DMS 273 (cell line): ENCODE results near the gene PKNOX1.
"Not testable (repeated sequence)": the region's sequence is repeated elsewhere in the genome, so short reads cannot be mapped to it uniquely, and the experiment has no call there.

Experiments used
- DNase-seq: peaks from one replicate; lab custom pipeline; 2025; ENCODE audit not compliant: unreplicated experiment; lab: John Stamatoyannopoulos, UW

The PKNOX1 gene, protein sequence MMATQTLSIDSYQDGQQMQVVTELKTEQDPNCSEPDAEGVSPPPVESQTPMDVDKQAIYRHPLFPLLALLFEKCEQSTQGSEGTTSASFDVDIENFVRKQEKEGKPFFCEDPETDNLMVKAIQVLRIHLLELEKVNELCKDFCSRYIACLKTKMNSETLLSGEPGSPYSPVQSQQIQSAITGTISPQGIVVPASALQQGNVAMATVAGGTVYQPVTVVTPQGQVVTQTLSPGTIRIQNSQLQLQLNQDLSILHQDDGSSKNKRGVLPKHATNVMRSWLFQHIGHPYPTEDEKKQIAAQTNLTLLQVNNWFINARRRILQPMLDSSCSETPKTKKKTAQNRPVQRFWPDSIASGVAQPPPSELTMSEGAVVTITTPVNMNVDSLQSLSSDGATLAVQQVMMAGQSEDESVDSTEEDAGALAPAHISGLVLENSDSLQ

DNA sequence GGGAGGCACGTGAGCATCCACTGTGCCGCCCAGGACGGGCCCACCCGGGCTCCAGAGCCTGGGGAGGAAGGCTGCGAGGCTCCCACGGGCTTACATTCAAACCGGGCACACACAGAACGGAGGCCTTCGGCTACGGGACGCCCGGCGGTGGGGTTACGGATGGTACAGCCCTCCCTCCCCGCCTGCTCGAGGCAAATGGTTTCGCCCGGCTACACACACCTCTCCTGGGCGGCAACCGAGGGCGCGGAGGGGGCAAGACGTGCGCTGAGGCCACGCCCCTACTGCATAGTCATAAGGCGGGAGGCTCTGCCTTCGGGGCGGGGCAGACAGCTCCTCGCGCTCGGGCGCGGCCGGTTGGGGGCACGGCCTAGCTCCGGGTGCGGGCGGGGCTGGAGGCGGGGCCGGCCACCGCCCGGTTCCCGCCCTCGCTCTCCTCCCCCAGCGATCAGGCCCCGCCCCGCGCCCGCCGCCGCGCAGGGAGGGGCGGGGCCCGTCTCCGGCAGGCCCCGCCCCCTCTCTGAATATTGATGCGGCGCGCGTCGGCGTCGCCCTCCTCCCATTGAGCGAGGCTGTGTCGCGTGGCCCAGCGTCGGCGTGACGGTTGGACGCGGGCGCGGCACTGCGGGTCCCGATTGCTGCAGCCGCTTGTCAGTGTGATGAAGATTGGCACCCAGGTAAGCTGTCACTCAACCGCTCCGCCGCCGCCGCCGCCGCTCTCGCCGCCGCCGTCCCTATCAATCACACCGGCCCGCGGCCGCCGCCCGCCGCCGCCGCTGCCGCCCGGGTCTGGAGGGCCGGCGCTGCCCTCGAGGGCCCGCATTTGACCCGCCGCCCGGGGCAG, at the start of gene PKNOX1:
TSS of gene PKNOX1 (plus strand) at position 572 of the 841 bp plus-strand sequence. CDS start 29,820 bp downstream, outside the sequence.
- DNase-seq, result peak; percentile 100

DNA sequence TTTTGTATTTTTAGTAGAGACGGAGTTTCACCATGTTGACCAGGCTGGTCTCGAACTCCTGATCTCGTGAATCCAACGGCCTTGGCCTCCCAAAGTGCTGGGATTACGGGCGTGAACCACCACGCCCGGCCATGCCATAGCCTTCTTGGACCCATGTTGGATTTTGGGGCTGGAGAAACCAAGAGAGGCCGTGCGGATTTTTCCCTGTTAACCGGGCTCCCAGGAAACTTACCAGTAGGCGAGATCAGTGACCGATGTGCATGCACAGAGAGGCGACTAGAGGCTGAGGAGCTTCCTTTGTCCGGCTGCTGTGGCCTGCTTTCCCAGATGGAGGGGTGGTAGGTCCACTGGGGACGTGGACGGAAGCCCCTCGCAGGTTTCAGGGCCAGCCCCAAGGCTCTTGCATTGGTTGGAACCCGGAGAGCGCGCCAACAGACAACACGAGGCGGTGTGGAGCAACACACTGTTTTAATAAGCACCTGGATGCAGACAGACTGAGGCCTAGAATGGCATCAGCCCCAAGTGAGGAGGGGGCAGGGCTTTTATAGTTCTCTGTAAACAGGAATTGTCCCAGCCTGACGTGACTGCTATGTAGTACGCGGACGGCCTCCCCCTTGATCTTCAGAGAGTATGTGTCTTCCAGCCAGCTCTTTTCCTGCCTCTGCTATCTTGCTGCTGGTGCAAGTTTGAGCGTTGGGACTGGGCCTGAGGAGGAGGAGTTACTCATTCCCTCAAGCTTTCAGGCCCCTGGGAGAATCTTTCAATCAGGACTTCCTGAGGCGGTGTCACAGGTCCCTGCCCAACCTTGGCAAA, 49.0 kb upstream of the PKNOX1 start, which contains the start of gene ERVH48-1:
TSS of gene ERVH48-1 (minus strand) at position 517 of the 813 bp plus-strand sequence. CDS start 6,624 bp downstream, outside the sequence.
- DNase-seq, result no peak

DNA sequence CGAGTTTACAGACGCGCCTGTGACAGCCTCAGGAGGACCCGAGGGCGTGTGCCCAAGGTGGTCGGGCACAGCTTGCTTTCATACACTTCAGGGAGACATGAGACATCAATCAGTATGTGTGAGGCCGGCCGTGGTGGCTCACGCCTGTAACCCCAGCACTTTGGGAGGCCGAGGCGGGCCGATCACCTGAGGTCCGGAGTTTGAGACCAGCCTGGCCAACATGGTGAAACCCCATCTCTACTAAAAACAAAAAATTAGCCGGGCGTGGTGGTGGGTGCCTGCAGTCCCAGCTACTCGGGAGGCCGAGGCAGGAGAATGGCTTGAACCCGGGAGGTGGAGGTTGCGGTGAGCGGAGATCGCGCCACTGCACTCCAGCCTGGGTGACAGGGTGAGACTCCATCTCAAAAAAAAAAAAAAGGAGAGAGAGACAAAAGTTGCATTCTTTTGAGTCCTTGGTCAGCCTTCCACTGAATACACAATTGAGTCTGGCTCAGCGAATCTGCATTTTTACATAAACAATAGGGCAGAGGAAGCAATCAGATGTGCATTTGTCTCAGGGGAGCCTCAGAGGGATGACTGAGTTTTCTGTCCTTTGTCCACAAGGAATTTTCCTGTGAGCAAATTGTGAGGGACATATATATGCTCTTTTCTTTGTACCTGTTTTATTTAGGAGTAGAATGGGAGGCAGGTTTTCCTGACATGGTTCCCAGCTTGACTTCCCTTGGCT, 46.7 kb upstream of the PKNOX1 start:
- not testable (repeated sequence) for DNase-seq

DNA sequence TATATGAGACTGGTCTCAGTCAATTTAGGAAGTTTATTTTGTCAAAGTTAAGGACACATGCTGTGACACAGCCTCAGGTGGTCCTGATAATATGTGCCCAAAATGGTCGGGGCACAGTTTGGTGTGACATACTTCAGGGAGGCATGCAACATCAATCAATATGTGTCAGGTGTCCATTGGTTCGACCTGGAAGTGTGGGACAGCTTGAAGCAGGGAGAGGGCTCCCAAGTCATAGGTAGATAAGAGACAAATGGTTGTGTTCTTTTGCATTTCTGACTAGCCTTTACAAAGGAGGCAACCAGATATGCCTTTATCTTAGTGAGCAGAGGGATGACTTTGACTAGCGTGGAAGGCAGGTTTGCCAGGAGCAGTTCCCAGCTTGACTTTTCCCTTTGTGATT, 44.4 kb upstream of the PKNOX1 start:
- DNase-seq, result no peak

DNA sequence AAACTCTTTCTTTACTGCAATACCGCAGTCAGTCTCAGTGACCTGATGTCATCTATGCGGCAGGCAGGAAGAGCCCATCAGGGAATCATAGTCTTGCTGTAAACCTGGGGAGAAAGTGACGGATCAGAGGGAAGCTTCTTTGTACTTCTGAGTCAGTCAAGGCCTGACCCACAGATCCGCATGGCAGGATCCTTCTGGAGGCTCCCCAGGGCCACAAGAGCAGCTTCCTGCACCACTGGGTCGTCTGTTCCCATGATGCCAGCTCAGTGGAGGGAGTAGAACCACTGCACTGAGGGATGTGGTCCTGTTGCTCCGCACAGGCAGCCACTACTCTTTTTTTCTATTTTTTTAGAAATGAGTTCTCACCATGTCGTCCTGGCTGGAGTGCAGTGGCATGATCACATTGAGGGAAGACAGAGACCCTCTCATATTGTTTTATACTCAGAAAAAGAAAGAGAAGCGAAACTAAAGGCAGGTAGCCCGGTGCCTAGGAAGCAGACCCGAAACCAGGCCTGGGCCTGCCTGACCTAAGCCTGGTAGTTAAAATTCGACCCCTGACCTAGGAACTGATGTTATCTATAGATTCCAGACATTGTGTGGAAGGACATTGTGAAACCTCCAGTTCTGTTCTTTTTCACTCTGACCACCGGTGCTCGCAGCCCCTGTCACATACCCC, 42.7 kb upstream of the PKNOX1 start:
- DNase-seq, result no peak

DNA sequence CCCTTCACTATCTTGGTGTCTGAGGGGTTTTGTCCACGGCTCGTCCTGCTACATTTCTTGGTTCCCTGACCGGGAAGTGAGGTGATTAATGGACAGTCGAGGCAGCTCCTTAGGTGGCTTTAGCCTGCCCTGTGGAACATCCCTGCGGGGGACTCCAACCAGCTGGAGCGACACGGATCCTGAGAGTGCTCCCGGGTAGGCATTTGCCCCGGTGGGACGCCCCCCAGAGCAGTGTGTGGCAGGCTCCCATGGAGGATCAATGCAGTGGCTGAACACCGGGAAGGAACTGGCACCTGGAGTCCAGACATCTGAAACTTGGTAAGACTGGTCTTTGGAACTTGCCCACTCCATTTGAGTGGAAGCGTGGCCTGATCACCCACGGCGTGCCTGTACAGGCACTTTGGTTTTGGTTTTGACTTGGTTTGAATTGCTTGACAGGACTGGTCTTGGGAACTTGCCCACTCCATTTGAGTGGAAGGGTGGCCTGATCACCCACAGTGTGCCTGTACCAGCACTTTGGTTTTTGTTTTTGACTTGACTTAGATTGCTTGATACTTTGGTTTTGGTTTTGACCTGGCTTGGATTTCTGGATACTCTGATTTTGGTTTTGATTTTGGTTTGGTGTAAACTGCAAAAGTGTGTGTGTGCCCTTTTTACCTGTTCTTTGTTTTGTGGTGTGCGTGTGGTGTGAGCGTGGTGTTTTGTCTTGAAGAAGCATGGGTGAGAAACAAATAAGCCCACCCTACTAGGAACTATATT, 41.8 kb upstream of the PKNOX1 start:
- not testable (repeated sequence) for DNase-seq

DNA sequence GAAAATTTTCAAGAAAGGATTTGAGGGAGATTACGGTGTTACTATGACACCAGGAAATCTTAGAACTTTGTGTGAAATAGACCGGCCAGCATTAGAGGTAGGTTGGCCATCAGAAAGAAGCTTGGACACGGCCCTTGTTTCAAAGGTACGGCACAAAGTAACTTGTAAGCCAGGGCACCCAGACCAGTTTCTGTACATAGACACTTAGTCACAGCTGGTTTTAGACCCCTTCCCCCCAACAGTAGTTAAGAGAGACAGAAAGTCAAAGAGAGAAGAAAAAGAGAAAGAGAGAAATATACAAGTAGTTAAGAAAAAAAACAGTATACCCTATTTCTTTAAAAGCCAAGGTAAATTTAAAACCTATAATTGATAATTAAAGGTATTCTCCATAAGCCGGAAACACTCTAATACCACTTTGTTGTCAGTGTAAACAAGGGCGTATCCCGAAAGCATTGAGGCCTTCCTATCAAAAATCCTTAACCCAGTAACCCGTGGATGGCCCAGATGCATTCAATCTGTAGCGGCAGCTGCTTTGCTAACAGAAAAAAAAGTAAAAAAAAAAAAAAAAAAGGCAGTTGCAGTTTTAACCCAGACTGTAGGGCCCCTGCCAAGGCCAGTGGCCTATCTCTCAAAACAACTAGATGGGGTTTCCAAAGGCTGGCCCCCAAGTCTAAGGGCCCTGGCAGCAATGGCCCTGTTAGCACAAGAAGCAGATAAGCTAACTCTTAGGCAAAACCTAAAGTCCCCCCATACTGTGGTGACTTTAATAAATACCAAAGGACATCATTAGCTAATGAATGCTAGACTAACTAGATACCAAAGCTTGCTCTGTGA, 41.0 kb upstream of the PKNOX1 start:
- DNase-seq, result not testable (repeated sequence)

DNA sequence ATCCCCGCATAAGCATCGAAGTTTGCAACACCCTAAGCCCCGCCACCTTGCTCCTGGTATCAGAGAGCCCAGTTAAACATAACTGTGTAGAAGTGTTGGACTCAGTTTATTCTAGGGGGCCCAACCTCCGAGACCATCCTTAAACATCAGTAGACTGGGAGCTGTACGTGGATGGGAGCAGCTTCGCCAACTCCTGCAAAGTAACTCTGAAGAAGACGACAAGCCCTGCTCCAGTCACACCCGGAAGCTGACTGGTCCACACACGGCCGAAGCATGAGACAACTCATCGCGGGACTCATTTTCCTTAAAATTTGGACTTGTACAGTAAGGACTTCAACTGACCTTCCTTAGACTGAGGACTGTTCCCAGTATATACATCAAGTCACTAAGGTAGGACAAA, 40.4 kb upstream of the PKNOX1 start:
- DNase-seq, result not testable (repeated sequence)

DNA sequence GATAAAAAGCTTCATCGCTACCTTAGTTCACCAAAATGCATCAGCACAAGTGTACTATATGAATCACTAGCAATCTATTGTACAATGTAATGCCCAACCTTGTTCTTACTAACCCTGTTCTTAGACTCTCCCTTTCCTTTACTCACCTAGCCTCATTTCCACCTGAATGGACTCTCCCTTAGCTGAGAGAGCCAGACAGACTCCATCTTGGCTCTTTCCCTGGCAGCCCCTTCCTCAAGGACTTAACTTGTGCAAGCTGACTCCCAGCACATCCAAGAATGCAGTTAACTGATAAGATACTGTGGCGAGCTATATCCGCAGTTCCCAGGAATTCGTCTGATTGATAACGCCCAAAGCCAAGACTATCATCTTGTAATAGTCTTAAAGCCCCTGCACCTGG, 38.0 kb upstream of the PKNOX1 start:
- DNase-seq, result not testable (repeated sequence)

DNA sequence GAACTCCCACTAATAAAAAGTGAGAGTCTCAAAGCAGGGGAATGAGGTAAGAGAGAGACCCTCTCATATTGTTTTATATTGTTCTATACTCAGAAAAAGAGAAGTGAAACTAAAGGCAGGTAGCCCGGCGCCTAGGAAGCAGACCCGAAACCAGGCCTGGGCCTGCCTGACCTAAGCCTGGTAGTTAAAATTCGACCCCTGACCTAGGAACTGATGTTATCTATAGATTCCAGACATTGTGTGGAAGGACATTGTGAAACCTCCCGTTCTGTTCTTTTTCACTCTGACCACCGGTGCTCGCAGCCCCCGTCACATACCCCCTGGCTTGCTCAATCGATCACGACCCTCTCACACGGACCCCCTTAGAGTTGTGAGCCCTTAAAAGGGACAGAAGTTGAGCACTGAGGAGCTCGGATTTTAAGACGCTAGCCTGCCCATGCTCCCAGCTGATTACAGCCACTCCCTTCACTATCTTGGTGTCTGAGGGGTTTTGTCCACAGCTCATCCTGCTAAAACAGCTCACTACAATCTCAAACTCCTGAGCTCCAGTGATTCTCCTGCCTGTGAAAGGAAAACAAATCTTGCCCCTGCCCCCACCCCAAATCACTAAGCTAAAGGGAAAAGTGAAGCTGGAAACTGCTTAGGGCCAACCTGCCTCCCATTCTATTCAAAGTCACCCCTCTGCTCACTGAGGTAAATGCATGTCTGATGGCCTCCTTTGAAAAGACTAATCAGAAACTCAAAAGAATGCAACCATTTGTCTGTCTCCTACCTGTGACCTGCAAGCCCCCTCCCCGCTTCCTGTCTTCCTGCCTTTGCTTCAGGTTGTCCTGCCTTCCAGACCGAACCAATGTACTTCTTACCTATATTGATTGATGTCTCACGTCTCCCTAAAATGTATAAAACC, 37.1 kb upstream of the PKNOX1 start:
- not testable (repeated sequence) for DNase-seq

DNA sequence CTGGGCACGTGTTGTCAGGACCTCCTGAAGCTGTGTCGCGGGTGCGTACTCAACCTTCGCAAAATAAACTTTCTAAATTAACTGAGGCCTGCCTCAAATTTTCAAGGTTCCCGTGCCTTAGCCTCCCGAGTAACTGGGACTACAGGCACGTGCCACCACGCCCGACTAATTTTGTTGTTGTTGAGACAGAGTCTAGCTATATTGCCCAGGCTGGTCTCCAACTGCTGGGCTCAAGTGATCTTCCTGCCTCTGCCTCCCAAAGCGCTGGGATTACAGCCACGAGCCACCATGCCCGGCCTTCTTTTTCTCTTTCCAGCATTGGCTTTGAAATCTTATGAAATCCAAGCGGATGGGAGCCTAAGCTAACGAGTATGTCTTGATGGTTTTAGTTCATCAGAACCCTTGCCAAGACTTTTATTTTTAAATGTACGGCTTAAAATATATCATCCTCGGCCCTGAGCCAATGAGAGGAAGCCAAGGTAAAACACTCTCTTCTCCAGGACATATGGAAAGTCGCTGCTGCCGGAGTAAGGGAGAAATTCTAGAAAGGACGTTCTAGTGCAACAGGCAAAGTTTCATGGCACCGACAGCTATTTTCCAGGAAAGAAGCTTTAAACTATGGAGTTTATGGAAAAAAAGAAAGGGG, 36.3 kb upstream of the PKNOX1 start:
- no peak for DNase-seq

DNA sequence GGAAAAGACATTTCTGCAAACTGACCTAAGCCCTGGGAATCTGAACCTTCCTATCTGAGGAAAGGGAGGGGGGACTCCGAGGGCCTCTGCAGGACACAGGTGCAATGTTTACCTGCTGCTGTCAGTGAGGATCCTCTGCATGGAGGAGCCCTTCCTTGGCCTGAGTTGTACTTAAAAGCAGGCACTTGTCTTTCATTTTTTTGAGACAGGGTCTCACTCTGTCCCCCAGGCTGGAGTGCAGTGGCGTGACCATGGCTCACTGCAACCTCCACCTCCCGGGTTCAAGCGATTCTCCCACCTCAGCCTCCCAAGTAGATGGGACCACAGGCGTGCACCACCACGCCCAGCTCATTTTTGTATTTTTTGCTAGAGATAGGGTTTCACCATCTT, 35.8 kb upstream of the PKNOX1 start:
- not testable (repeated sequence) for DNase-seq

DNA sequence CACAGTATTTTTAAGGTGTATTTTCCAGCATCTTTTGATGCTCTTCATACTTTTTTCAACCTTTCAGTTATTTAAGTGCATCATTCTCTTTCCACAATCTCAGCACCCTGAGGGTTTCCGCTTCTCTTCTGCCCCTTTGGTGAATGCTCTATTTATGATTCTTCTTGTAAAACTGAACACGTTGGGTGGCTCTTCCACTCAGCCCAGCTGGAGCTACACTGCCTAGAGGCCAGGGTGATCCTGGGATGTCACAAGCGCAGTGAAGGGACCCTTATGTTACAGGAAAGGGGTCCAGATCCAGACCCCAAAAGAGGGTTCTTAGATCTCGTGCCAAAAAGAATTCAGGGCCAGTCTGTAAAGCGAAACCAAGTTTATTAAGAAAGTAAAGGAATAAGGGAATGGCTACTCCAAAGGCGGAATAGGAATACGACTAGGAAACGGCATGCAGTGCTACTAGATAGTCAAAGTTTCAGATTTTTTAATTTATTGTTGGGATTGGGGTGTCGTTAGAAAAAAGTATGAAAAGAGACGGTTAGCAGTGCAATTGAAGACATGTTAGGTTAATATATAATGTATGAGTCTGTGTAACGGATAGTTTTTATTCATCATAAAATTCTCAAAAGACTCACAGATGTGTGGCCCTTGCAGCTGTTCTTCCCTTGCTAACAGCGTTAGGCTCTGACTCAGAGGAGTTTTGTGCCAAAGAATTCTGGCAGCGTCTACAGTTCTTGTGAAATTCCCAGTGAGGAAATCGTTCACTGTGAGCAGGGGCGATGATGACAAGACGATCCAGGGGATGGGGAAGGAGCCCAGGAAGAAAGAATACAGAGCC, 34.6 kb upstream of the PKNOX1 start:
- DNase-seq, result peak; percentile 83

DNA sequence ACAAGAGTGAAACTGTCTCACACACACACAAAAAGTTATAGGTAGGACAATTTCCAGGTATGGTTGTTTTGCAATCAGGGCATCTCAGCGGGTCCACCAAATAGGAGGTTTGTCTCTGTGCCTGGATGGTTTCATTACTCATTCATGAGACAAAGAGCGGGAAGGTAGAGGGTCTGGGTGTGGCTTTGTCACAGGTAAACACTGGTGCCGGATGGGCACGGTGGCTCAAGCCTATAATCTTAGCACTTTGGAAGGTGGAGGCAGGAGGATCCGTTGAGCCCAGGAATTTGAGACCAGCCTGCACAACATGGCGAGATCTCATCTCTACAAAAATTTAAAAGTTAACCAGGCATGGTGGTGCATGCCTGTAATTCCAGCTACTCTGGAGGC, 32.7 kb upstream of the PKNOX1 start:
- no peak for DNase-seq

DNA sequence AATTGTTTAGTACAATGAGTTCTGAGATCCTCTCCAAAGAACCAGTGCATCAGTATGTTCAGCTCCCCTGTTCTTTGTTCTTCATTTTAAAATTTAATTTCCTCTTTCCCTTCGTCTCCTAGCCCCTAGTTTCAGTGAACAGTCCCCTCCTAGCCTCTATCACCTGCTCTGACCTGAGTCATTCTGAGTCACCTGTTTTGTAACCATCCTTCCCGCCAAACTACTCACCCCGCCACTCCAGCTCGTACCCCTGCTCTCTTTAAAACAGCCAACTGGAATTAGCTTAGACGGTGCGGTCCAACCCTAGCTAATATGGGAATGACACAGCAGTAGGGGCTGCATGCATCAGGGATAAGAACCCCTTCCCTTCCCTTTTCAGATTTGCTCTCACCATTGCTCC, 32.1 kb upstream of the PKNOX1 start:
- no peak for DNase-seq
